H1 (cell line): ENCODE results near the gene CROCC2. TPM values are rescaled to one million over a fixed set of nuclear protein-coding genes. Genes with fewer than 3 reads are reported as not detected.

Experiments
- CHD2 ChIP-seq: IDR thresholded peaks from 2 replicates; pipeline ENCODE4 v1.6.1; 2012; ENCODE audit warnings: low read length, improper control_type of control experiment
- E2F6 ChIP-seq: IDR thresholded peaks from 2 replicates; pipeline ENCODE4 v1.6.1; 2012; ENCODE audit warnings: inconsistent platforms
- POLR2A ChIP-seq, 2 experiments: IDR thresholded peaks; 1 replicate in 1 of 2; 2 replicates in 1 of 2; pipeline ENCODE4 v1.6.1; 2011; ENCODE audit warnings: low read depth in 2 of 2, low read length in 2 of 2, mild to moderate bottlenecking in 2 of 2; ENCODE audit errors: control extremely low read depth in 1 of 2
- POU5F1 ChIP-seq: IDR thresholded peaks from 2 replicates; pipeline ENCODE4 v1.6.1; 2011; ENCODE audit warnings: low read depth, mild to moderate bottlenecking, low read length, moderate library complexity
- SIN3A ChIP-seq, 2 experiments: IDR thresholded peaks in 1 of 2; conservative IDR thresholded peaks in 1 of 2; 2 replicates each; pipeline ENCODE4 v1.6.1; 2011 to 2012; ENCODE audit warnings: low read length in 2 of 2, improper control_type of control experiment in 1 of 2, low read depth in 1 of 2, mild to moderate bottlenecking in 1 of 2
- SUZ12 ChIP-seq: fragments of 200-600 bp; sonication (generic); IDR thresholded peaks from 2 replicates; pipeline ENCODE4 v1.6.1; 2012; ENCODE audit warnings: mild to moderate bottlenecking, inconsistent platforms, low read length, moderate library complexity, mixed read lengths
- TAF1 ChIP-seq: IDR thresholded peaks from 2 replicates; pipeline ENCODE4 v1.6.1; 2011; ENCODE audit warnings: mild to moderate bottlenecking, low read depth, low read length
- TCF12 ChIP-seq: IDR thresholded peaks from 2 replicates; pipeline ENCODE4 v1.6.1; 2011; ENCODE audit warnings: low read depth, mild to moderate bottlenecking, low read length
- TEAD4 ChIP-seq: IDR thresholded peaks from 2 replicates; pipeline ENCODE4 v1.6.1; 2012; ENCODE audit warnings: low read depth, low read length, inconsistent platforms, mixed read lengths
- polyA plus RNA-seq, 7 experiments: library from polyadenylated mRNA; depleted of rRNA in 3 of 7; stranded (reverse) in 5 of 7; unstranded in 2 of 7; fragments of >200 nt in 5 of 7; fragments of 200-250 nt in 2 of 7; gene quantifications; 1 replicate in 5 of 7; 2 replicates in 1 of 7; 4 replicates in 1 of 7; pipeline versions ENCODE4 v1.2.1 to v1.2.3, GENCODE V29; 2011 to 2013; ENCODE audit warnings: missing spikeins in 2 of 7, mixed read lengths in 2 of 7
- total RNA-seq: library from RNA; stranded (reverse); fragmentation: NEBNext Ultra II Directional; extraction: Animal tissue kit (Norgen Biotek cat#: 25700); gene quantifications from 2 replicates; pipeline ENCODE4 v1.2.1, GENCODE V29; 2021

The CROCC2 gene
- total and polyA plus RNA-seq, 2 of the 8 experiments (the other 6 are each of a cell fraction or from before 2014, with no cell fraction given): not detected

GRCh38 chr2:241034490-241035141 is 128.5 kb downstream of the CROCC2 start (continued):
- TF ChIP-seq CHD2 (no peak), TAF1 (no peak), POU5F1 (no peak), SUZ12 (no peak), POLR2A (IDR thresholded peaks at IDR 0.05; ENCODE audit: control extremely low read depth in 1 of 2, low read depth in 2 of 2, low read length in 2 of 2) (no peak), TEAD4 (no peak), SIN3A (conservative IDR thresholded peaks at IDR 0.05 in 1 of 2, IDR thresholded peaks at IDR 0.05 in 1 of 2; ENCODE audit: low read depth in 1 of 2, low read length in 2 of 2) (no peak), TCF12 (no peak), E2F6 (no peak)
